GM18511 (cell line): ENCODE measurements around the gene RBAK.
"Not testable (repeated sequence)": the region's sequence is repeated elsewhere in the genome, so short reads cannot be mapped to it uniquely, and the experiment has no call there.

ENCODE experiments used
- ATAC-seq: cut with Tn5 transposase; IDR thresholded peaks from one replicate; pipeline ENCODE4 v1.9.1; 2021; ENCODE audit warnings: mild to moderate bottlenecking, moderate library complexity; ENCODE audit not compliant: unreplicated experiment

The RBAK gene

GRCh38 chr7:5045558-5046396 is at the start of gene RBAK:
Gene RBAK (plus strand): TSS chr7:5045860. CDS start chr7:5048077, 2,217 bp downstream.
- ATAC-seq: peak; percentile 99

- ATAC-seq: no peak
Measured at GRCh38 chr7:4996696-4997222, 48.9 kb upstream of the RBAK start.

GRCh38 chr7:4998244-4998643 is 47.4 kb upstream of the RBAK start:
- no peak for ATAC-seq

- no peak for ATAC-seq
Measured at GRCh38 chr7:4998910-4999309, 46.8 kb upstream of the RBAK start.

- ATAC-seq: no peak
Measured at GRCh38 chr7:4999369-4999950, 46.2 kb upstream of the RBAK start.

DNA sequence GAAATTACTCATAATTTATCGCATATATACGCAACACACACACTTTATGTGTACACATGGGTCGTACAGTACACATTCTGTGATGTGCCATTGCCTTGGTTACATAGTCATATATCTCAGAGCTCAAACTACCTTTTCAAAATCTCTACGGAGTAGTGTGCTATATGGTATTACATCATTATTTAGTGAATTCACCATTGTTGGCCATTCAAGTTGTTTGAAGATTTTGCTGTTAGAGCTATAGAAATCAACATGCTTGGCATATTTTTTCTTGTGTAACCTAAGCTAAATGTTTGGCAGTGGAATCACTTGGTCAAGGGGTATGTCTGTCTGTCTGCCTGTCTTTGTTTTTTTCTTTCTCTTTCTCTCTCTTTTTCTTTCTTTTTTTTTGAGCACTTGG is 44.7 kb upstream of the RBAK start:
- no peak for ATAC-seq

GRCh38 chr7:5001911-5002310 is 43.7 kb upstream of the RBAK start:
- ATAC-seq: no peak

- no peak for ATAC-seq
Measured at GRCh38 chr7:5005066-5005465, 40.6 kb upstream of the RBAK start.

DNA sequence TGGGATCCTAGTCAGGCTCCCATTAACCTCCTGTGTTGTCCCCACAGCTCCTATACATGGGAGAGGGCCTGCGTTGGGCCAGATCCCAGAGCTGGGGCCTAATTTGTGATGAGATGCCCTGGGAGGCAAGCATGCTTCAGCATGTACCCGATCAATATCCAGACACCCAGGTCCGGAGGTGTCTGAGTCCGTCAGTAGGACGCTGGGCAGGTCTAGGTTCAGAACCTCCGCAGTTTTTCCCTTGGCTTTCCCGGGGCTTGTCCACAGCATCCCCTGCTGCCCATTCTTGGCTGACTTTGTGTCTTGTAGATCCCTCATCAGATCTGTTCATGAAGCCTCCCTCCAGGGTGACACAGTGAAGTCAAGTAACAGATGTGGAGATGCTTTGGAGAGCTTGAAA is 32.7 kb upstream of the RBAK start:
- no peak for ATAC-seq

GRCh38 chr7:5015936-5016335 is 29.7 kb upstream of the RBAK start:
- not testable (repeated sequence) for ATAC-seq

DNA sequence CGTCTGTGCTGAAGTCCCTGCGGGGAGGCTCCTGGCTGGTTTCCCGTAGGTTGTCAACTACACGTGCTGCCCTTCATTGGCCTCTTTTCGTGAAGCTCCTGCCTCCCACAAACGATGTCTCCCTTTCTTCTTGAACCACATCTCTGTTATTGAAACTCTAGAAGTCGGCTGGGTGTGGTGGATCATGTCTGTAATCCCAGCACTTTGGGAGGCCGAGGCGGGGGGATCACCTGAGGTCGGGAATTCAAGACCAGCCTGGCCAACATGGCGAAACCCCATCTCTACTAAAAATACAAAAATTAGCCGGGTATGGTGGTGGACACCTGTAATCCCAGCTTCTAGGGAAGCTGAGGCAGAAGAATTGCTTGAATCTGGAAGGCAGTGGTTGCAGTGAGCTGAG is 28.0 kb upstream of the RBAK start:
- ATAC-seq: not testable (repeated sequence)

DNA sequence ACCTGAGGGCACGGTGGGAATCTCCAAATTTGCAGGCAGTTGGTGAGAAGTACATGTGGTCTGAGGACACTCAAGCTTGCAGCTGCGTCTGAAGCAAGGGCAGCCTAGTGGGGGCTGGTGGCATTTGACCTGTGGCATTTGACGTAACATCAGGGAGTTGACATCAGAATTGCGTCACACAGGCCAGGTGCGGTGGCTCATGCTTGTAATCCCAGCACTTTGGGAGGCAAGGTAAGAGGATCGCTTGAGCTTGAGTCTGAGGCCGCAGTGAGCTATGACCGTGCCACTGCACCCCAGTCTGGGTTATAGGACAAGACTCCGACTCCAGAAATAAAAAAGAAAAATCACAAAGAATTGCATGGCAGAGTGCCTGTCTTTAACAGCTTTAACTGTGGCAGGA is 25.6 kb upstream of the RBAK start:
- no peak for ATAC-seq

DNA sequence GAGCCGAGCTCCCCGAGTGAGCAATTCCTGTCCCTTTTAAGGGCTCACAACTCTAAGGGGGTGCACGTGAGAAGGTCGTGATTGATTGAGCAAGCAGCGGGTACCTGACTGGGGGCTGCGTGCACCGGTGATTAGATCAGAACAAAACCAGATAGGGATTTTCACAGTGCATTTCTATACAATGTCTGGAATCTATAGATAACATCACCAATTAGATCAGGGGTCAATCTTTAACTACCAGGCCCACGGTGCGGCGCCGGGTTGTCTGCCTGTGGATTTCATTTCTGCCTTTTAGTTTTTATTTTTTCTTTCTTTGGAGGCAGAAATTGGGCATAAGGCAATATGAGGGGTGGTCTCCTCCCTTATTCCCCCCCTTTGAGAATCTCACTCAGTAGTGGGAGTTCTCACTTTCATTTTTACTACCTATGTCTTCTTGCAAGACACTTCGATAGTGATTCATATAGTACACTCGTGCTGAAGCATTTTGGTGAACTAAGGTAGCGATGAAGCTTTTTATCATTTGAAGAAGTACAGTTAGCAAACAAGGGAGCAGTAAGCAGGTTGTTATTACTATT is 24.6 kb upstream of the RBAK start:
- not testable (repeated sequence) for ATAC-seq

DNA sequence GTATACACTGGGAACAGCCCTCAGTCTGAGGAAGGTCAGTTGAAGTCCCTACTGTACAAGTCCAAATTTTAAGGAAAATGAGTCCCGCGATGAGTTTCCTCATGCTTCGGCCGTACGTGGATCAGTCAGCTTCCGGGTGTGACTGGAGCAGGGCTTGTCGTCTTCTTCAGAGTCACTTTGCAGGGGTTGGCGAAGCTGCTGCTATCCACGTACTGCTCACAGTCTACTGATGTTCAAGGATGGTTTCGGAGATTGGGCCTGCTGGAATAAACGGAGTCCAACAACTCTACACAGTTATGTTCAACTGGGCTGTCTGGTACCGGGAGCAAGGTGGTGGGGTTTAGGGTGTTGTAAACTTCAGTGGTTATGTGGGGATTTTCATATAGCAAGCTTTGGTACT is 22.0 kb upstream of the RBAK start:
- not testable (repeated sequence) for ATAC-seq

DNA sequence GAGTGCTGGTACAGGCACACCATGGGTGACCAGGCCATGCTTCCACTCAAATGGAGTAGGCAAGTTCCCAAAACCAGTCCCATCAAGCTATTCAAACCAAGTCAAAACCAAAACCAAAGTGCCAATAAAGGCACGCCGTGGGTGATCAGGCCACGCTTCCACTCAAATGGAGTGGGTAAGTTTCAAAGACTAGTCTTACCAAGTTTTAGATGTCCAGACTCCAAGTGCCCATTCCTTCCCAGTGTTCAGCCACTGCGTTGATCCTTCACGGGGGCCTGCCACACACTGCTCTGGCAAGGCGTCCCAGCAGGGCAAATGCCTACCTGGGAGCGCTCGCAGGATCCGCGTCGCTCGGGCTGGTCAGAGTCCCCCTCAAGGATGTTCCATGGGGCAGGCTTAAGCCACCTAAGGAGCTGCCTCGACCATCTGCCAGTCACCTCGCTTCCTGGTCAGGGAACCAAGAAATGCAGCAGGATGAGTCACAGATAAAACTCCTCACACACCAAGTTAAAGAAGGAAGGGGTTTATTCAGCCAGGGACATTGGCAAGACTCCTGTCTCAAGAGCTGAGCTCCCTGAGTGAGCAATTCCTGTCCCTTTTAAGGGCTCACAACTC is 17.8 kb upstream of the RBAK start:
- ATAC-seq: not testable (repeated sequence)

- ATAC-seq: not testable (repeated sequence)
Measured at GRCh38 chr7:5033186-5033585, 12.5 kb upstream of the RBAK start.

DNA sequence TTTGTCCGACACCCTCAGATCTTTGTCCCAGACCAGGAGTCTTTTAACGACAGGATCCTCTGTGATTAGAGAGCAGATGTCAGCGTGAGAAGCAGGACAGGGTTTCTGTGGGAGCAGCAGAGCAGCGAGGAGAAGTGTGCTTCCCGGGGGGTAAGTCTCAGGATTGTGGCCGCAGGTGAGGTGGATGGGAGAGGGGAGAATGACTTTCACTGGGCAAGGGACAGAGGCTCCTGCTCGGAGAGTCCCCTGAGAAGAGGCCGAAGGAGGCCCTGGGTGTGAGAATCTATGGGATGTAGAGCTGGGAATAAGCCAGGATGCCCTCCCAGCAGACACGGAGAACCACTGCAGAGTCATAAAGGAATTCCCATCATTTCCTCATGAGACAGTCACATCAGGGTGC is 10.4 kb upstream of the RBAK start:
- ATAC-seq: no peak

GRCh38 chr7:5036446-5036845 is 9.2 kb upstream of the RBAK start:
- ATAC-seq: no peak

GRCh38 chr7:5041047-5041446 is 4.6 kb upstream of the RBAK start:
- ATAC-seq: no peak

DNA sequence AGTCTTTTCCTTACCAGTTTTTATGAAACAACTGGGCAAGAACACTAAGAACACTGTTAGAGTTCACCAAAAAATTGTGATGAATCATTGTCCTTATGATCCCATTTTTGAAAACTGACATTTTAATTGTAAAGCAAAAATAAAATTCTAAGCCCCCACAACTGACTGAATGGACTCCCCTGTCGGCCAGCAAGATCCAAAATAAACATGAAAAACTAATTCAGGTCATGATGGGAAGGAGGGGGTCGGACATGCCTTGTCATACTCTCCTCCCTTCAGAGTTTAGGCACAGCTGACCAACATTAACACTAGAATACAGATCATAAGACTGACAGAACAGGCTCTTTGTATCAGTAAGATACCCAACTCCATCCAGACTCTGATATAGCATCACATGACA is 2.0 kb upstream of the RBAK start:
- ATAC-seq: no peak

GRCh38 chr7:5046397-5046732 is 705 bp downstream of the RBAK start:
- not testable (repeated sequence) for ATAC-seq

DNA sequence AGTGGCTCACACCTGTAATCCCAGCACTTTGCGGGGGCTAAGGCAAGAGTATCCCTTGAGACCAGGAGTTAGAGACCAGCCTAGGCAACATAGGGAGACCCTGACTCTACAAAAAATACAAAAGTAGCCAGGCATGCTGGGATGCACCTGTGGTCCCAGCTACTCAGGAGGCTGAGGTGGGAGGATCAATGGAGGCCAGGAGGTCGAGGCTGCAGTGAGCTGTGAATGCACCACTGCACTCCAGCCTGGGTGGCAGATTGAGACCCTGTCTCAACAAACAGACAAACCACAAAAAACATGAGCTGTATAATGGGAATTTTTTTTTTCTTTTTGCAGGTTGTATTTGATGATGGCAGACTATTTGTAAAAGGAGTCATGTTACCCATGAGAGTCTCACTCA is 1.5 kb downstream of the RBAK start:
- ATAC-seq: not testable (repeated sequence)
